IMR-90 (cell line): ENCODE data around the gene PCNX2. TPM values are rescaled to one million over a fixed set of nuclear protein-coding genes. Genes with fewer than 3 reads are reported as not detected.

Experiments used
- ATAC-seq: fragments of 200-7000 bp; cut with Tn5 transposase; 2 replicates; pipeline ENCODE4 v1.9.1; 2020; ENCODE audit warnings: low read depth, mild to moderate bottlenecking, moderate library complexity
- BruUV-seq: library from RNA; stranded (reverse); fragments of 400-500 nt; replicated peaks from 2 replicates; lab custom pipeline; 2021; lab: Mats Ljungman, UMichigan
- CTCF ChIA-PET: fragments of 300-600 bp; formaldehyde crosslinking; extraction: SDS; loops from one replicate; lab custom pipeline; 2021; ENCODE audit warnings: antibody characterized with exemption; lab: Yijun Ruan, JAX
- POLR2A ChIA-PET: fragments of 300-600 bp; sonication (Branson Sonifier 250); formaldehyde crosslinking; loops from one replicate; lab custom pipeline; 2022; ENCODE audit warnings: antibody characterized with exemption; ENCODE audit not compliant: unreplicated experiment; lab: Charles Lee
- DNase-seq: peaks from one replicate; pipeline ENCODE4 v3.0.0; 2013
- H2AFZ ChIP-seq: replicated peaks from 2 replicates; pipeline ENCODE3; 2013; ENCODE audit warnings: low read length, mild to moderate bottlenecking; ENCODE audit not compliant: poor library complexity
- H2AK5ac ChIP-seq: 2 replicates; pipeline ENCODE4 v1.6.1; 2013; ENCODE audit warnings: low read depth, low read length, inconsistent platforms
- H2AK9ac ChIP-seq: replicated peaks from 2 replicates; pipeline ENCODE3; 2013; ENCODE audit warnings: mild to moderate bottlenecking, low read depth, low read length, moderate library complexity; ENCODE audit not compliant: poor library complexity
- H2BK120ac ChIP-seq: 2 replicates; pipeline ENCODE4 v1.6.1; 2013; ENCODE audit warnings: low read depth, low read length, inconsistent platforms
- H2BK15ac ChIP-seq: 3 replicates; pipeline ENCODE4 v1.6.1; 2013; ENCODE audit warnings: low read depth, low read length, inconsistent platforms
- H2BK20ac ChIP-seq: 2 replicates; pipeline ENCODE4 v1.6.1; 2013; ENCODE audit warnings: low read depth, mild to moderate bottlenecking, inconsistent platforms, low read length, moderate library complexity
- H2BK5ac ChIP-seq: 2 replicates; pipeline ENCODE4 v1.6.1; 2013; ENCODE audit warnings: mild to moderate bottlenecking, low read depth, low read length, inconsistent platforms; ENCODE audit not compliant: poor library complexity, severe bottlenecking
- H3K14ac ChIP-seq: replicated peaks from 2 replicates; pipeline ENCODE4 v1.6.1; 2013; ENCODE audit warnings: low read depth, low read length, inconsistent platforms
- H3K18ac ChIP-seq: 2 replicates; pipeline ENCODE4 v1.6.1; 2013; ENCODE audit warnings: low read depth, low read length, control low read depth
- H3K23ac ChIP-seq: 2 replicates; pipeline ENCODE4 v1.6.1; 2013; ENCODE audit warnings: low read depth, low read length, inconsistent platforms
- H3K27ac ChIP-seq: 2 replicates; pipeline ENCODE4 v1.5.1; 2013; ENCODE audit warnings: mild to moderate bottlenecking, control low read depth, low read length; ENCODE audit not compliant: insufficient read depth
- H3K27me3 ChIP-seq: 2 replicates; pipeline ENCODE4 v1.6.1; 2013; ENCODE audit warnings: low read length; ENCODE audit not compliant: control insufficient read depth, insufficient read depth
- H3K36me3 ChIP-seq: 2 replicates; pipeline ENCODE4 v1.6.1; 2013; ENCODE audit warnings: low read length, mixed read lengths; ENCODE audit not compliant: control insufficient read depth, insufficient read depth
- H3K4ac ChIP-seq: 2 replicates; pipeline ENCODE4 v1.6.1; 2013; ENCODE audit warnings: low read depth, low read length, inconsistent platforms
- H3K4me1 ChIP-seq: 2 replicates; pipeline ENCODE4 v1.6.1; 2013; ENCODE audit warnings: low read length, mixed read lengths; ENCODE audit not compliant: control insufficient read depth, insufficient read depth
- H3K4me2 ChIP-seq: 2 replicates; pipeline ENCODE4 v1.6.1; 2013; ENCODE audit warnings: low read depth, mild to moderate bottlenecking, control low read depth, low read length, moderate library complexity
- H3K4me3 ChIP-seq: 2 replicates; pipeline ENCODE4 v1.5.1; 2013; ENCODE audit warnings: low read depth, mild to moderate bottlenecking, control low read depth, low read length, moderate library complexity; ENCODE audit not compliant: insufficient read depth
- H3K56ac ChIP-seq: 2 replicates; pipeline ENCODE4 v1.6.1; 2013; ENCODE audit warnings: low read length, inconsistent platforms; ENCODE audit not compliant: insufficient read depth; ENCODE audit errors: extremely low read depth
- H3K79me1 ChIP-seq, 2 experiments: 2 replicates each; pipeline ENCODE4 v1.6.1; 2013; ENCODE audit warnings: low read length in 2 of 2, inconsistent platforms in 1 of 2, low read depth in 1 of 2
- H3K9ac ChIP-seq: 2 replicates; pipeline ENCODE4 v1.6.1; 2013; ENCODE audit warnings: low read depth, low read length, control low read depth
- H3K9me1 ChIP-seq: 2 replicates; pipeline ENCODE4 v1.6.1; 2013; ENCODE audit warnings: low read length, inconsistent platforms; ENCODE audit not compliant: insufficient read depth
- H3K9me3 ChIP-seq: 2 replicates; pipeline ENCODE4 v1.6.1; 2013; ENCODE audit warnings: low read length; ENCODE audit not compliant: control insufficient read depth, insufficient read depth
- H4K20me1 ChIP-seq: 2 replicates; pipeline ENCODE4 v1.6.1; 2013; ENCODE audit warnings: low read length, inconsistent platforms; ENCODE audit not compliant: insufficient read depth
- H4K5ac ChIP-seq: 2 replicates; pipeline ENCODE4 v1.6.1; 2013; ENCODE audit warnings: mild to moderate bottlenecking, low read depth, low read length, control low read depth
- H4K8ac ChIP-seq, 2 experiments: 2 replicates each; pipeline ENCODE4 v1.6.1; 2013; ENCODE audit warnings: low read depth in 2 of 2, low read length in 2 of 2, control low read depth in 1 of 2, inconsistent platforms in 1 of 2
- H4K91ac ChIP-seq: 2 replicates; pipeline ENCODE4 v1.6.1; 2013; ENCODE audit warnings: low read depth, low read length, inconsistent platforms; ENCODE audit not compliant: insufficient read depth
- CEBPB ChIP-seq: IDR thresholded peaks from 2 replicates; pipeline ENCODE4 v1.6.1; 2012; ENCODE audit warnings: low read depth, low read length, improper control_type of control experiment
- CHD1 ChIP-seq: IDR thresholded peaks from 2 replicates; pipeline ENCODE4 v1.6.1; 2012; ENCODE audit warnings: low read depth, low read length, improper control_type of control experiment
- CTCF ChIP-seq: conservative IDR thresholded peaks from 2 replicates; pipeline ENCODE4 v1.5.1; 2012; ENCODE audit warnings: mild to moderate bottlenecking, low read depth, low read length, improper control_type of control experiment
- MAFK ChIP-seq: IDR thresholded peaks from 2 replicates; pipeline ENCODE4 v1.6.1; 2012; ENCODE audit warnings: low read depth, low read length, improper control_type of control experiment
- MAZ ChIP-seq: IDR thresholded peaks from 2 replicates; pipeline ENCODE4 v1.6.1; 2012; ENCODE audit warnings: low read depth, mild to moderate bottlenecking, low read length, improper control_type of control experiment, moderate library complexity, borderline replicate concordance
- RCOR1 ChIP-seq: IDR thresholded peaks from 2 replicates; pipeline ENCODE4 v1.6.1; 2012; ENCODE audit warnings: mild to moderate bottlenecking, low read length, improper control_type of control experiment; ENCODE audit not compliant: insufficient replicate concordance
- SMC3 ChIP-seq: fragments of 150-350 bp; IDR thresholded peaks from 2 replicates; pipeline ENCODE4 v1.6.1; 2016; ENCODE audit warnings: low read depth, mild to moderate bottlenecking, antibody characterized with exemption, low read length, moderate library complexity
- USF2 ChIP-seq: fragments of 150-350 bp; IDR thresholded peaks from 2 replicates; pipeline ENCODE4 v1.6.1; 2017; ENCODE audit warnings: mild to moderate bottlenecking, antibody characterized with exemption, low read length, low read depth
- WGBS, 2 experiments: methylation state at CpG; one replicate each; pipeline versions ENCODE4 v1.1.5 to v1.1.7; 2013; ENCODE audit warnings: missing lambda C conversion rate in 2 of 2; ENCODE audit not compliant: insufficient read length in 1 of 2; ENCODE audit errors: extremely low coverage in 2 of 2; 5-methylcytosine and 5-hydroxymethylcytosine counted together
- dilution Hi-C: fragments of 300-500 bp; cut with HindIII; formaldehyde crosslinking; loops from one replicate; pipeline ENCODE4 v1.14.3; 2018; ENCODE audit warnings: low sequenced_read_pairs; ENCODE audit not compliant: unreplicated experiment
- in situ Hi-C: fragments of 300-500 bp; cut with MboI; formaldehyde crosslinking; loops from 3 replicates; pipeline ENCODE4 v1.14.3; 2019; ENCODE audit warnings: low sequenced_read_pairs, inconsistent platforms, mixed read lengths
- intact Hi-C: fragments of 100-400 bp; cut with micrococcal nuclease; formaldehyde crosslinking; loops from 2 replicates; pipeline ENCODE4 v1.10.0; 2022
- polyA plus RNA-seq, 3 experiments: library from polyadenylated mRNA; depleted of rRNA; stranded (reverse); fragments of >200 nt; gene quantifications; 2 replicates each; pipeline ENCODE4 v1.2.3, GENCODE V29; 2012; ENCODE audit warnings: low replicate concordance in 1 of 3
- total RNA-seq: library from RNA; depleted of rRNA; stranded (reverse); fragments of >200 nt; gene quantifications from 2 replicates; pipeline ENCODE4 v1.2.3, GENCODE V29; 2012

Gene PCNX2
- total and polyA plus RNA-seq, 2 of the 4 experiments (the other 2 are of a cell fraction), result 15.9 to 22.6 TPM

DNA sequence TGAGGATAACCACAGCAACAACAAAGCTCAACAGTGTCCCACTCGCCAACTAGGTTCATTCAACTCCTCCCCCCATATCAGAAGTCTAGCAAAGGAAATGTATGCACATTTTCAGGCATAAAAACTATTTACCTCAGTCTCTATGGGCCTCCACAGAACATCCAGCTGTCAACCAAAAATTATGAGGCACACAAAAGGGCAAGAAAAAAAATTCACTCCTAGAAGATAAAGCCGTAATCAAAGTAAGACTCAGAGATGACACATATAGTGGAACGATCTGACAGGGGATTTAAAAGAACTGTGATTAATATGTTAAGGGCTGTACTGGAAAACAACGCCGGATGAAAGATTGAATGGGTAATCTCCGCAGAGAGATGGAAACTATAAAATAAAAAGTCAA is 186.4 kb downstream of the PCNX2 start:
- Histone ChIP-seq H3K4me1 (peaks cover 20% of the 10 kb centered on the region), H3K27me3 (no peaks in the 10 kb centered on the region), H3K23ac (no peak overlapping the region), H2AK5ac (no peak overlapping the region), H4K8ac (no peak overlapping the region), H3K4me3 (no peak overlapping the region), H3K79me1 (no peaks in the 10 kb centered on the region; a peak in 1 of 4 replicates), H3K4me2 (no peak overlapping the region), H2AK9ac (no peak overlapping the region), H2BK15ac (0 out of 3 replicates have a peak overlapping the region, but pooled peaks have one; percentile 17), H3K9me3 (no peaks in the 10 kb centered on the region), H3K4ac (no peak overlapping the region), H2BK20ac (no peak overlapping the region), H3K9me1 (peaks cover 8% of the 10 kb centered on the region), H4K5ac (no peak overlapping the region), H3K14ac (no peak overlapping the region), H2AFZ (no peak overlapping the region), H3K27ac (no peak overlapping the region), H4K91ac (no peak overlapping the region), H3K18ac (no peak overlapping the region; the same call in 1 of the 2 replicates), H2BK120ac (no peak overlapping the region), H3K56ac (no peak overlapping the region), H3K9ac (no peak overlapping the region), H2BK5ac (no peak overlapping the region), H4K20me1 (peaks cover 4% of the 10 kb centered on the region; the same call in 1 of the 2 replicates), H3K36me3 (peaks cover 3% of the 10 kb centered on the region; the same call in 1 of the 2 replicates)
- dilution Hi-C loops (no loop called here), in situ Hi-C loops (no loop called here), intact Hi-C loops (no loop called here)
- TF ChIP-seq CHD1 (no peak), CTCF (no peak), MAFK (no peak), MAZ (no peak), USF2 (no peak), CEBPB (no peak), RCOR1 (no peak), SMC3 (no peak)
- no peak for ATAC-seq
- no CpG with 5 or more reads among the region's 6 CpGs for WGBS, 2 experiments
- no peak for DNase-seq
- BruUV-seq, result no TSS peak
- CTCF ChIA-PET, result no interaction called here
- POLR2A ChIA-PET, result no interaction called here
